NB4 (cell line): Measurements from ENCODE around the gene KCTD1.

Source experiments
- DNase-seq: peaks from one replicate; pipeline ENCODE4 v3.0.0; 2010; ENCODE audit warnings: low read depth
- H3K4me3 ChIP-seq: one replicate; pipeline ENCODE4 v1.5.1; 2011; ENCODE audit warnings: mild to moderate bottlenecking, low read depth, low read length, moderate library complexity
- MAX ChIP-seq: IDR thresholded peaks from 2 replicates; pipeline ENCODE4 v1.6.1; 2011; ENCODE audit warnings: low read depth, low read length
- MYC ChIP-seq: IDR thresholded peaks from 2 replicates; pipeline ENCODE4 v1.6.1; 2011; ENCODE audit warnings: low read depth, low read length
- POLR2A ChIP-seq: IDR thresholded peaks from 2 replicates; pipeline ENCODE4 v1.6.1; 2011; ENCODE audit warnings: mild to moderate bottlenecking; ENCODE audit not compliant: insufficient read length; ENCODE audit errors: extremely low read depth
- TF ChIP-seq, protein P1 (sequence below): IDR thresholded peaks from one replicate; pipeline ENCODE4 v1.5.1; 2012; ENCODE audit warnings: low read depth, low read length

KCTD1 gene

DNA sequence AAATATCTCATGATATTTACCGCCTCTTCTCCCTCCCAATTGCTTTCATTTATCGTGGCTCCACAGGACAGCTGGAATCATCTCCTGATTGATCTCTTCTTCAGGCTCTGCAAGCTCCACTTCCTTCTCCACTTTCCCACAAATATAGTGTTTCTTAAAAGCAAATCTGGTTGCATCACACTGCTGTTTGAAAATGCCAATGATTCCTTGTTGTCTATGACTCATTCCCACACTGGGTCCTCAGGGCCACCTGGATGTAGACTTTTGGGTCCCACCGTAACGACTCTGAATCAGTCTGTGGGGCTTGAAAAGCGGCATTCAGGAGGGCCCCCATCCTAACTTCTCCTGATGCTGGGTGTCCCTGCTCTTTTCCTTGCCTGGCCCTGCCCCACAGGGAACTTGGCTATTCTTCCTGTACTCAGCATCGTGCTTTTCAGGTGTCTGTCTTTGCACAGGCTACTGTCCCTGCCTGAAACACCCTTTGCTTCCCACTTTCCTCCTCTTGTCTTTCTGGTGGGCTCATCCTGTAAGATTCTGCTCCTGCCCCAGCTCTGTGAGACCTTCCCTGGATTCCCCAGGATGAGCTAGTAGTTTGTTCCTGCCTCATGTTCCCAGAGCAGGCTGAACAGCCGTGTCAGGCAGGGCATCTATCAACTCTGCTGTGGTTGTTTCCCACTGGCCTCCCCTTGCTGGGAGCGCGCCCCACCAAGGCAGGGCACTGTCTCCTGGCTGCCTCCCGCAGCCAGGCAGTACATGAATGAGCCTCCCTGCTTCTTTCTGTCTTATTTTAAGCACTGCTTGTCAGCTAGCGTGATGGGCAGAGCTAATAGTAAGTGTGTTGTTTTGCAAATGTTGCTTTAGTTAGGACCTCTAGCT is 111.9 kb downstream of the KCTD1 start:
- TF ChIP-seq POLR2A (no peak), MYC (no peak), MAX (no peak)
- TF ChIP-seq, protein P1, sequence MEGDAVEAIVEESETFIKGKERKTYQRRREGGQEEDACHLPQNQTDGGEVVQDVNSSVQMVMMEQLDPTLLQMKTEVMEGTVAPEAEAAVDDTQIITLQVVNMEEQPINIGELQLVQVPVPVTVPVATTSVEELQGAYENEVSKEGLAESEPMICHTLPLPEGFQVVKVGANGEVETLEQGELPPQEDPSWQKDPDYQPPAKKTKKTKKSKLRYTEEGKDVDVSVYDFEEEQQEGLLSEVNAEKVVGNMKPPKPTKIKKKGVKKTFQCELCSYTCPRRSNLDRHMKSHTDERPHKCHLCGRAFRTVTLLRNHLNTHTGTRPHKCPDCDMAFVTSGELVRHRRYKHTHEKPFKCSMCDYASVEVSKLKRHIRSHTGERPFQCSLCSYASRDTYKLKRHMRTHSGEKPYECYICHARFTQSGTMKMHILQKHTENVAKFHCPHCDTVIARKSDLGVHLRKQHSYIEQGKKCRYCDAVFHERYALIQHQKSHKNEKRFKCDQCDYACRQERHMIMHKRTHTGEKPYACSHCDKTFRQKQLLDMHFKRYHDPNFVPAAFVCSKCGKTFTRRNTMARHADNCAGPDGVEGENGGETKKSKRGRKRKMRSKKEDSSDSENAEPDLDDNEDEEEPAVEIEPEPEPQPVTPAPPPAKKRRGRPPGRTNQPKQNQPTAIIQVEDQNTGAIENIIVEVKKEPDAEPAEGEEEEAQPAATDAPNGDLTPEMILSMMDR = no peak
- no peak for DNase-seq
- H3K4me3 ChIP-seq = no peak overlapping the region

DNA sequence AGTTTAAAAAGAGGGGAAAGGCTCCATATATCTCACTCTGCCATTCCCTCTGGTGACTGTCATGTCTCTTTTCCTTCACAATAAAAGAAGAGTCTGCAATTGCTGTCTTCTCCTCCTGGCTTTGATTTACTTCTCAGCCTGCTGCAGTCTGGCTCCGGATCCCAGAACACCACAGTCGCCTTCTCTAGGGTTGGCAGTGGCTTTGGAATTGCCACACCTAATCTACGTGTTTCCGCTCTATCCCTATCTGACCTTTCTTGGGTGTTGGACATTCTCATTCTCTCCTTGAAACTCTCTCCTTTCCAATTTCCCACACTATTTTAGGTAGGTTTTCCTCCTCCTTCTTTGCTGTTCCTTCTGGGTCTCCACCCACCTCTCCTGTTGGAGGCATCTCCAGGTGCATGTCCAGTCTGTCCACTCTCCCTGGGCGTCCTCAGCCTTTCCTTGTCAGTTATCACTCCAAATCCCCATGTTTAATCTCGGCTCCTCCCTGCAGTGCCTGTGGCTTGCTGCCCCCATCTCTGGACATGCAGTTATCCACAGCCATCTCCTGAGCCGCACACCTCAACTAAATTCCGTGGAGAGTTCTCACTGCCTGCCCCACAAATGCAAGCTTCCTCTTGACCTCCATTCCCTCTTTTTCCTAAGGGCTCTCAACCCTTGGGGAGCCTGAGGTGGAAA is 112.8 kb downstream of the KCTD1 start:
- no peak overlapping the region for H3K4me3 ChIP-seq
- no peak for DNase-seq
- TF ChIP-seq MAX (no peak), POLR2A (no peak), MYC (no peak)
- TF ChIP-seq, protein P1 = no peak

DNA sequence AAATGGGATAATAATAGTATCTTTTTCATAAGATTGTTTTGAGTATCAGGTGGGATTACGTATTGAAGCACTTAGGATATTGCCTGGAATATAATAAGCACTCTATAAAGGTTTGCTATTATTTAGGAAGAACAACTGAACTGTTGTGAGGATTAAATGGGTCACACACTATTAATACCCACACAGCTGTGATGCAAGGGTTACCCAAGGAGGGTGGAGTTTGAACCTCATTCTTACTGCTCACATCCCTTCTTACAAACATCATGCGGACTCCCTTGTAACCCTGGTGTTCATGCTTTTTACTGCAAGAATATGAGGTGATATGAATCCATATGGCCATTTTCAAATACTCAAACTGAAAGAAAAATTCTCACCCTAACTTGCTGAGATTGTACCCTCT is 113.5 kb downstream of the KCTD1 start:
- no peak for TF ChIP-seq POLR2A
- no peak for TF ChIP-seq MAX
- no peak for TF ChIP-seq MYC
- TF ChIP-seq, protein P1 = no peak
- no peak for DNase-seq
- no peak overlapping the region for H3K4me3 ChIP-seq

GRCh38 chr18:26432651-26433424 is 115.5 kb downstream of the KCTD1 start:
- TF ChIP-seq MYC (no peak), MAX (no peak), POLR2A (no peak)
- TF ChIP-seq, protein P1 = no peak

GRCh38 chr18:26429535-26430226 is 118.7 kb downstream of the KCTD1 start:
- TF ChIP-seq MYC = no peak
- TF ChIP-seq, protein P1 = no peak
- TF ChIP-seq MAX = no peak
- no peak for TF ChIP-seq POLR2A
- H3K4me3 ChIP-seq = no peak overlapping the region
- no peak for DNase-seq

More at GRCh38 chr18:26432651-26433424, 115.5 kb downstream of the KCTD1 start:
- DNase-seq = no peak
- no peak overlapping the region for H3K4me3 ChIP-seq
